ENCODE measurements around the gene INO80E.
"Not testable (repeated sequence)": the region's sequence is repeated elsewhere in the genome, so short reads cannot be mapped to it uniquely, and the experiment has no call there.

The INO80E gene

GRCh38 chr16:29995911-29996765, at the start of gene INO80E:
Gene INO80E, plus strand, starts transcription at chr16:29996241. Its CDS starts 70 bp downstream, at chr16:29996311.
- DNase-seq (ENCODE audit: low spot score): peak; percentile 99

GRCh38 chr16:29947897-29948296, 48.1 kb upstream of the INO80E start:
- no peak for DNase-seq (ENCODE audit: low spot score)

GRCh38 chr16:29950806-29951461, 45.1 kb upstream of the INO80E start:
- no peak for DNase-seq (ENCODE audit: low spot score)

GRCh38 chr16:29951625-29952365, 44.2 kb upstream of the INO80E start:
- DNase-seq (ENCODE audit: low spot score): no peak

- no peak for DNase-seq (ENCODE audit: low spot score)
These were observed 37.3 kb upstream of the INO80E start for GRCh38 chr16:29958756-29959155.

GRCh38 chr16:29959293-29959692, 36.7 kb upstream of the INO80E start:
- no peak for DNase-seq (ENCODE audit: low spot score)

- DNase-seq (ENCODE audit: low spot score): not testable (repeated sequence)
These were observed 36.2 kb upstream of the INO80E start for GRCh38 chr16:29959821-29960220.

- no peak for DNase-seq (ENCODE audit: low spot score)
These were observed 34.9 kb upstream of the INO80E start for GRCh38 chr16:29961127-29961478.

GRCh38 chr16:29961479-29962343, 34.3 kb upstream of the INO80E start, which contains the start of gene TMEM219:
Gene TMEM219, plus strand, starts transcription at chr16:29962079. Its CDS starts 1,065 bp downstream, at chr16:29963144.
- peak; percentile 88 for DNase-seq (ENCODE audit: low spot score)

GRCh38 chr16:29962344-29962994, 33.6 kb upstream of the INO80E start:
- no peak for DNase-seq (ENCODE audit: low spot score)

GRCh38 chr16:29963021-29963743, 32.9 kb upstream of the INO80E start:
- DNase-seq (ENCODE audit: low spot score): no peak

GRCh38 chr16:29968205-29968604, 27.8 kb upstream of the INO80E start:
- no peak for DNase-seq (ENCODE audit: low spot score)

GRCh38 chr16:29971304-29971703, 24.7 kb upstream of the INO80E start:
- no peak for DNase-seq (ENCODE audit: low spot score)

- no peak for DNase-seq (ENCODE audit: low spot score)
These were observed 23.5 kb upstream of the INO80E start for GRCh38 chr16:29972500-29972899.

GRCh38 chr16:29972992-29973383, 23.1 kb upstream of the INO80E start:
- DNase-seq (ENCODE audit: low spot score): no peak

GRCh38 chr16:29973384-29974246, 22.4 kb upstream of the INO80E start, which contains the start of gene TAOK2:
Gene TAOK2, plus strand, starts transcription at chr16:29973868. Its CDS starts 3,905 bp downstream, at chr16:29977773.
- peak; percentile 99 for DNase-seq (ENCODE audit: low spot score)

- DNase-seq (ENCODE audit: low spot score): no peak
These were observed 21.5 kb upstream of the INO80E start for GRCh38 chr16:29974291-29975133.

GRCh38 chr16:29975134-29975538, 20.9 kb upstream of the INO80E start:
- no peak for DNase-seq (ENCODE audit: low spot score)

Data from HuH-7 (cell line).